ENCODE results near the gene CA12. TPM values are rescaled to one million over a fixed set of nuclear protein-coding genes. Genes with fewer than 3 reads are reported as not detected.

The CA12 gene
- total RNA-seq, 4 donors from 2014 or later = 22.1 to 79.6 (median 37.0) TPM

DNA sequence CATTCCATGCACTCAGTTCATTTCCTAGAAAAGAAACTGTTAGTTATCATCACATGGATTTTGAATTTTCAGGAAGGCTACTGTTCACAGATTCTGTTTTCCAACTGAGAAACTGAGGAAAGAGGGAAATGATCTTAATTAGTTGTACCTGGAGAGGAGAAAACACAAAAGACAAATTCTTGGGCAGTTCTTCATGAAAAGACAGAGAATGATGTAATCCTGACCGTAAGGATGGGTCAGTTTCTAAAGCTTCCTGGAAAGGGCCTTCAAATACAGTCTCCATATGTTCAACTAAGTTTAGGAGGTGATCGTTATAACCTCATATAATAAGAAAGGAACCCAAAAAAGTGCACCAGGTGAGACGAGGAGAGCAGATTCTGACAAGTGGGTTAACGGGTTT lies 44.6 kb downstream of the CA12 start:
- Histone ChIP-seq H3K36me3 (peaks cover 0 to 18% (median 0%) of the 10 kb centered on the region in 3 donors), H3K27me3 (no peaks in the 10 kb centered on the region), H3K9me3 (no peaks in the 10 kb centered on the region), H3K4me1 (no peaks in the 10 kb centered on the region), H3K27ac (no peak overlapping the region), H3K4me3 (no peak overlapping the region)
- DNase-seq = no peak
- TF ChIP-seq POLR2A (IDR thresholded peaks at IDR 0.05) = no peak
- TF ChIP-seq, protein P1, sequence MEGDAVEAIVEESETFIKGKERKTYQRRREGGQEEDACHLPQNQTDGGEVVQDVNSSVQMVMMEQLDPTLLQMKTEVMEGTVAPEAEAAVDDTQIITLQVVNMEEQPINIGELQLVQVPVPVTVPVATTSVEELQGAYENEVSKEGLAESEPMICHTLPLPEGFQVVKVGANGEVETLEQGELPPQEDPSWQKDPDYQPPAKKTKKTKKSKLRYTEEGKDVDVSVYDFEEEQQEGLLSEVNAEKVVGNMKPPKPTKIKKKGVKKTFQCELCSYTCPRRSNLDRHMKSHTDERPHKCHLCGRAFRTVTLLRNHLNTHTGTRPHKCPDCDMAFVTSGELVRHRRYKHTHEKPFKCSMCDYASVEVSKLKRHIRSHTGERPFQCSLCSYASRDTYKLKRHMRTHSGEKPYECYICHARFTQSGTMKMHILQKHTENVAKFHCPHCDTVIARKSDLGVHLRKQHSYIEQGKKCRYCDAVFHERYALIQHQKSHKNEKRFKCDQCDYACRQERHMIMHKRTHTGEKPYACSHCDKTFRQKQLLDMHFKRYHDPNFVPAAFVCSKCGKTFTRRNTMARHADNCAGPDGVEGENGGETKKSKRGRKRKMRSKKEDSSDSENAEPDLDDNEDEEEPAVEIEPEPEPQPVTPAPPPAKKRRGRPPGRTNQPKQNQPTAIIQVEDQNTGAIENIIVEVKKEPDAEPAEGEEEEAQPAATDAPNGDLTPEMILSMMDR (IDR thresholded peaks at IDR 0.05) = no peak

- H3K4me3 ChIP-seq = no peak overlapping the region
- H3K9me3 ChIP-seq = no peaks in the 10 kb centered on the region
- H3K27me3 ChIP-seq = no peaks in the 10 kb centered on the region
- TF ChIP-seq, protein P1 (IDR thresholded peaks at IDR 0.05) = no peak
- no peak for TF ChIP-seq POLR2A (IDR thresholded peaks at IDR 0.05)
- DNase-seq = no peak
- peaks cover 0 to 18% (median 0%) of the 10 kb centered on the region in 3 donors for H3K36me3 ChIP-seq
- H3K27ac ChIP-seq = no peak overlapping the region
- no peaks in the 10 kb centered on the region for H3K4me1 ChIP-seq
Observed at GRCh38 chr15:63335543-63336240, 46.0 kb downstream of the CA12 start.

DNA sequence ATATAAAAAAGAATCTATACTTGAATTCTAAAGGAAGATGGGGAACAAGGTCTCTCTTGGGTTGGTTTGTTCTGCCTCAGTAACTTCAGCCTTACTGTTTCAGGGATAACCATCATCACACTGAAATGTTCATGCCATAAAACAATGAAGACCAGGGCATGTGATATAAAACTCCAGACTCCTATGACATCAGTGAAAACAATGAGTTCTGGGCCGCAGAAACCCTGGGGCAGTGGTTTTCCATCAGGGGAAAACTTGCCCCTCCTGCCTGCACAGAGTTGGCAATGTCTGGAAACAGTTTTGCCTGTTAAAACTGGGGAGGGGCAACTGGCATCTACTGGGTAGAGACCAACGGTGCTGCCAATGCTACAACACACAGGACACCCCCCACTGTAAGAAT lies 46.8 kb downstream of the CA12 start:
- H3K4me1 ChIP-seq = no peaks in the 10 kb centered on the region
- no peak overlapping the region for H3K27ac ChIP-seq
- no peaks in the 10 kb centered on the region for H3K9me3 ChIP-seq
- DNase-seq = no peak
- TF ChIP-seq POLR2A (IDR thresholded peaks at IDR 0.05) = no peak
- TF ChIP-seq, protein P1 (IDR thresholded peaks at IDR 0.05) = no peak
- H3K4me3 ChIP-seq = no peak overlapping the region
- peaks cover 0 to 14% (median 0%) of the 10 kb centered on the region in 3 donors for H3K36me3 ChIP-seq
- H3K27me3 ChIP-seq = no peaks in the 10 kb centered on the region

- H3K27me3 ChIP-seq = no peaks in the 10 kb centered on the region
- no peaks in the 10 kb centered on the region for H3K9me3 ChIP-seq
- no peak overlapping the region for H3K4me3 ChIP-seq
- H3K36me3 ChIP-seq = peaks cover 0 to 8% (median 0%) of the 10 kb centered on the region in 3 donors
- no peak for TF ChIP-seq POLR2A (IDR thresholded peaks at IDR 0.05)
- TF ChIP-seq, protein P1 (IDR thresholded peaks at IDR 0.05) = no peak
- H3K27ac ChIP-seq = no peak overlapping the region
- no peaks in the 10 kb centered on the region for H3K4me1 ChIP-seq
- no peak for DNase-seq
Observed at GRCh38 chr15:63332367-63333124, 49.1 kb downstream of the CA12 start.

- no peak overlapping the region for H3K27ac ChIP-seq
- no peaks in the 10 kb centered on the region for H3K36me3 ChIP-seq
- no peak for DNase-seq
- no peaks in the 10 kb centered on the region for H3K27me3 ChIP-seq
- TF ChIP-seq, protein P1 (IDR thresholded peaks at IDR 0.05) = no peak
- no peak for TF ChIP-seq POLR2A (IDR thresholded peaks at IDR 0.05)
- no peak overlapping the region for H3K4me3 ChIP-seq
- H3K4me1 ChIP-seq = no peaks in the 10 kb centered on the region
- no peaks in the 10 kb centered on the region for H3K9me3 ChIP-seq
Observed at GRCh38 chr15:63331456-63331855, 50.2 kb downstream of the CA12 start.

Data from Peyer's patch (tissue), 4 donors.